Esophagus (tissue), 2 donors: ENCODE data around the gene PALM2AKAP2. TPM values are rescaled to one million over a fixed set of nuclear protein-coding genes. Genes with fewer than 3 reads are reported as not detected.

Source experiments
- H3K27ac ChIP-seq, 2 donors: one replicate each; pipeline ENCODE4 v1.5.1; 2013; ENCODE audit warnings: low read depth in 2 of 2, mild to moderate bottlenecking in 2 of 2, inconsistent platforms in 1 of 2, low read length in 1 of 2, moderate library complexity in 1 of 2
- H3K27me3 ChIP-seq, 2 donors: one replicate each; pipeline ENCODE4 v1.6.1; 2013; ENCODE audit warnings: low read length in 2 of 2, control low read depth in 1 of 2, mild to moderate bottlenecking in 1 of 2; ENCODE audit not compliant: insufficient read depth in 2 of 2, control insufficient read depth in 1 of 2
- H3K36me3 ChIP-seq, 2 donors: one replicate each; pipeline ENCODE4 v1.6.1; 2013; ENCODE audit warnings: low read length in 1 of 2; ENCODE audit not compliant: control insufficient read depth in 2 of 2, insufficient read depth in 2 of 2
- H3K4me1 ChIP-seq, 2 donors: one replicate each; pipeline ENCODE4 v1.6.1; 2013; ENCODE audit warnings: low read length in 1 of 2; ENCODE audit not compliant: control insufficient read depth in 2 of 2, insufficient read depth in 2 of 2
- H3K4me3 ChIP-seq, 2 donors: one replicate each; pipeline ENCODE4 v1.5.1; 2013; ENCODE audit warnings: low read length in 2 of 2, mild to moderate bottlenecking in 2 of 2, low read depth in 1 of 2, moderate library complexity in 1 of 2
- H3K9me3 ChIP-seq, 2 donors: one replicate each; pipeline ENCODE4 v1.6.1; 2013; ENCODE audit warnings: mild to moderate bottlenecking in 2 of 2, low read depth in 1 of 2, low read length in 1 of 2, moderate library complexity in 1 of 2; ENCODE audit not compliant: control insufficient read depth in 2 of 2, insufficient read depth in 1 of 2
- WGBS, 2 donors: extraction: QIAGEN DNeasy Blood & Tissue Kit; methylation state at CpG; one replicate each; pipeline ENCODE4 v1.1.7; 2013; 5-methylcytosine and 5-hydroxymethylcytosine counted together
- polyA plus RNA-seq, 2 donors: library from polyadenylated mRNA; stranded (reverse); fragments of 200-250 nt; gene quantifications; one replicate each; pipeline ENCODE4 v1.2.3, GENCODE V29; 2013
- donor health status: healthy with polysubstance abuse.
- donor health status: Bipolar disorder and iron deficiency.

PALM2AKAP2 gene
- polyA plus RNA-seq, 2 donors, result 0.02 to 0.14 TPM

GRCh38 chr9:109769250-109769649, 10.7 kb upstream of the PALM2AKAP2 start:
- H3K4me3 ChIP-seq, result no peak overlapping the region
- H3K27me3 ChIP-seq, result no peaks in the 10 kb centered on the region
- no peak overlapping the region for H3K27ac ChIP-seq
- no peaks in the 10 kb centered on the region for H3K9me3 ChIP-seq
- WGBS, 2 donors, result 26 to 29% methylated on average over 2 of the region's 2 CpGs
- no peaks in the 10 kb centered on the region for H3K36me3 ChIP-seq
- H3K4me1 ChIP-seq, result no peaks in the 10 kb centered on the region

- no peaks in the 10 kb centered on the region for H3K27me3 ChIP-seq
- no peaks in the 10 kb centered on the region for H3K36me3 ChIP-seq
- no peaks in the 10 kb centered on the region for H3K9me3 ChIP-seq
- H3K4me1 ChIP-seq, result no peaks in the 10 kb centered on the region
- no peak overlapping the region for H3K27ac ChIP-seq
- no peak overlapping the region for H3K4me3 ChIP-seq
- WGBS, 2 donors, result 89 to 94% methylated on average over 1 of the region's 1 CpG
Measured at GRCh38 chr9:109770101-109770500, 9.9 kb upstream of the PALM2AKAP2 start.

- WGBS, 2 donors, result 31 to 35% methylated on average over 2 of the region's 2 CpGs
- H3K36me3 ChIP-seq, result no peaks in the 10 kb centered on the region
- H3K9me3 ChIP-seq, result no peaks in the 10 kb centered on the region
- H3K4me1 ChIP-seq, result no peaks in the 10 kb centered on the region
- no peaks in the 10 kb centered on the region for H3K27me3 ChIP-seq
- no peak overlapping the region for H3K27ac ChIP-seq
- H3K4me3 ChIP-seq, result no peak overlapping the region
Measured at GRCh38 chr9:109771087-109771486, 8.9 kb upstream of the PALM2AKAP2 start.

GRCh38 chr9:109771796-109772531, 8.0 kb upstream of the PALM2AKAP2 start:
- no peak overlapping the region for H3K27ac ChIP-seq
- no peaks in the 10 kb centered on the region for H3K36me3 ChIP-seq
- H3K4me1 ChIP-seq, result no peaks in the 10 kb centered on the region
- 41 to 42% methylated on average over 8 of the region's 8 CpGs for WGBS, 2 donors
- H3K4me3 ChIP-seq, result no peak overlapping the region
- H3K27me3 ChIP-seq, result no peaks in the 10 kb centered on the region
- H3K9me3 ChIP-seq, result no peaks in the 10 kb centered on the region

- Histone ChIP-seq H3K36me3 (no peaks in the 10 kb centered on the region), H3K4me3 (no peak overlapping the region), H3K27me3 (peaks cover 2 to 3% of the 10 kb centered on the region in 2 donors), H3K27ac (no peak overlapping the region), H3K4me1 (no peaks in the 10 kb centered on the region), H3K9me3 (no peaks in the 10 kb centered on the region)
- WGBS, 2 donors, result 43 to 56% methylated on average over 3 of the region's 3 CpGs
Measured at GRCh38 chr9:109775516-109775915, 4.5 kb upstream of the PALM2AKAP2 start.

GRCh38 chr9:109776391-109776790, 3.6 kb upstream of the PALM2AKAP2 start:
- Histone ChIP-seq H3K4me3 (no peak overlapping the region), H3K36me3 (no peaks in the 10 kb centered on the region), H3K27ac (no peak overlapping the region), H3K4me1 (no peaks in the 10 kb centered on the region), H3K9me3 (no peaks in the 10 kb centered on the region), H3K27me3 (peaks cover 2 to 3% of the 10 kb centered on the region in 2 donors)
- 41 to 46% methylated on average over 2 of the region's 2 CpGs for WGBS, 2 donors

GRCh38 chr9:109780453-109781033, 545 bp downstream of the PALM2AKAP2 start:
- Histone ChIP-seq H3K27ac (no peak overlapping the region), H3K27me3 (peaks cover 2 to 3% of the 10 kb centered on the region in 2 donors), H3K9me3 (no peaks in the 10 kb centered on the region), H3K4me1 (no peaks in the 10 kb centered on the region), H3K4me3 (peak overlapping the region; percentile 43 to 54), H3K36me3 (no peaks in the 10 kb centered on the region)
- 7 to 8% methylated on average over 16 of the region's 16 CpGs for WGBS, 2 donors

- WGBS, 2 donors, result 57 to 64% methylated on average over 5 of the region's 5 CpGs
- Histone ChIP-seq H3K27ac (no peak overlapping the region), H3K36me3 (no peaks in the 10 kb centered on the region), H3K4me1 (no peaks in the 10 kb centered on the region), H3K4me3 (no peak overlapping the region), H3K9me3 (no peaks in the 10 kb centered on the region), H3K27me3 (peaks cover 2 to 3% of the 10 kb centered on the region in 2 donors)
Measured at GRCh38 chr9:109781086-109781485, 1.1 kb downstream of the PALM2AKAP2 start.

GRCh38 chr9:109781541-109782197, 1.7 kb downstream of the PALM2AKAP2 start:
- Histone ChIP-seq H3K9me3 (no peaks in the 10 kb centered on the region), H3K27ac (no peak overlapping the region), H3K27me3 (peaks cover 2 to 3% of the 10 kb centered on the region in 2 donors), H3K4me1 (no peaks in the 10 kb centered on the region), H3K36me3 (no peaks in the 10 kb centered on the region), H3K4me3 (no peak overlapping the region)
- WGBS, 2 donors, result 47 to 57% methylated on average over 4 of the region's 4 CpGs
